Suprapubic skin (tissue), 3 donors: ENCODE measurements around the gene MAP4K3.

Experiments used
- POLR2A ChIP-seq, 2 donors: fragments of 450-650 bp; IDR thresholded peaks; one replicate each; pipeline ENCODE4 v1.6.1; 2017; ENCODE audit warnings: antibody characterized with exemption in 2 of 2, mild to moderate bottlenecking in 2 of 2, moderate library complexity in 2 of 2
- TF ChIP-seq, protein P1 (sequence below), 2 donors: fragments of 200-600 bp in 1 of 2; fragments of 450-650 bp in 1 of 2; sonication (generic) in 1 of 2; IDR thresholded peaks; one replicate each; pipeline ENCODE4 v1.5.1; 2016 to 2019; ENCODE audit warnings: antibody characterized with exemption in 2 of 2, mild to moderate bottlenecking in 1 of 2, moderate library complexity in 1 of 2

DNA sequence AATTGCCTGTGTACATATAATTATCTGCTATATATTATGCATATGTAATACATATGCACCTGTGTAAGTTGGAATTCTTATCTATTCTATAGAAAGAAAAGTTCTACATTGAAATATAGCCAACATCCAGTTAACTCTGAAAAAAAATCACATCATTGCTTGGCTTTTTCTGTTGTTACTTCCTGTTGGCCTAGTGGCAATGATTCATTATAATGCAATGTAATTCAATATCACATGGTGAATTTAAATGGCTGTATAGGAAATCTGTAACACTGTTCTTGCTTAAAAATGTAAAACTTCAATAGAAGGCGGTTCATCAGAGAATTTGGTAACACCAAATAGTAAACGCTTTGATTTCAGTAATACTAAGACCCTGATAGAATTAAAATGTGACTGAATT is 44.5 kb upstream of the MAP4K3 start:
- TF ChIP-seq, protein P1, sequence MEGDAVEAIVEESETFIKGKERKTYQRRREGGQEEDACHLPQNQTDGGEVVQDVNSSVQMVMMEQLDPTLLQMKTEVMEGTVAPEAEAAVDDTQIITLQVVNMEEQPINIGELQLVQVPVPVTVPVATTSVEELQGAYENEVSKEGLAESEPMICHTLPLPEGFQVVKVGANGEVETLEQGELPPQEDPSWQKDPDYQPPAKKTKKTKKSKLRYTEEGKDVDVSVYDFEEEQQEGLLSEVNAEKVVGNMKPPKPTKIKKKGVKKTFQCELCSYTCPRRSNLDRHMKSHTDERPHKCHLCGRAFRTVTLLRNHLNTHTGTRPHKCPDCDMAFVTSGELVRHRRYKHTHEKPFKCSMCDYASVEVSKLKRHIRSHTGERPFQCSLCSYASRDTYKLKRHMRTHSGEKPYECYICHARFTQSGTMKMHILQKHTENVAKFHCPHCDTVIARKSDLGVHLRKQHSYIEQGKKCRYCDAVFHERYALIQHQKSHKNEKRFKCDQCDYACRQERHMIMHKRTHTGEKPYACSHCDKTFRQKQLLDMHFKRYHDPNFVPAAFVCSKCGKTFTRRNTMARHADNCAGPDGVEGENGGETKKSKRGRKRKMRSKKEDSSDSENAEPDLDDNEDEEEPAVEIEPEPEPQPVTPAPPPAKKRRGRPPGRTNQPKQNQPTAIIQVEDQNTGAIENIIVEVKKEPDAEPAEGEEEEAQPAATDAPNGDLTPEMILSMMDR (IDR thresholded peaks at IDR 0.05) = no peak
- TF ChIP-seq POLR2A (IDR thresholded peaks at IDR 0.05) = no peak
